Dermis microvascular lymphatic vessel endothelial cell (primary cell): ENCODE data around the gene SNRPA. TPM values are rescaled to one million over a fixed set of nuclear protein-coding genes. Genes with fewer than 3 reads are reported as not detected.
"Not testable (repeated sequence)": the region's sequence is repeated elsewhere in the genome, so short reads cannot be mapped to it uniquely, and the experiment has no call there.

Source experiments
- DNase-seq, 2 donors: peaks; one replicate each; pipeline versions ENCODE4 v3.0.0 to v3.0.0-alpha.2; 2010; ENCODE audit warnings: low read depth in 2 of 2
- total RNA-seq: library from RNA; depleted of rRNA; stranded (reverse); fragments of >200 nt; gene quantifications from 2 replicates; pipeline ENCODE4 v1.2.1, GENCODE V29; 2014

SNRPA gene
- total RNA-seq, 1 donor from 2014 or later, result 40.2 TPM

DNA sequence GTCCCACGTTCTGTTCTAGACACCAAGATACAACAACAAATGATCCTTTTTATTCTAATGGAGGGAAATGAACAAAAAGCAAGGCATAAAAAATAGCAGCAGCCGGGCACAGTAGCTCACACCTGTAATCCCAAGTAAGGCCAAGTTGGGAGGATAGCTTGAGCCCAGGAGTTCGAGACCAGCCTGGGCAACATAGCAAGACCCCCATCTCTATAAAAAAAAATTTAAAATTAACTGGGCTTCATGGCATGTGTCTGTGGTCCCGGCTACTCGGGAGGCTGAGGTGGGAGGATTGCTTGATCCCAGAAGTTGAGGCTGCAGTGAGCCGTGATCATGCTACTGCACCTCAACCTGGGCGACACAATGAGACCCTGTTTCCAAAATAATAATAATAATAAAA, 25.4 kb downstream of the SNRPA start:
- DNase-seq, result no peak

DNA sequence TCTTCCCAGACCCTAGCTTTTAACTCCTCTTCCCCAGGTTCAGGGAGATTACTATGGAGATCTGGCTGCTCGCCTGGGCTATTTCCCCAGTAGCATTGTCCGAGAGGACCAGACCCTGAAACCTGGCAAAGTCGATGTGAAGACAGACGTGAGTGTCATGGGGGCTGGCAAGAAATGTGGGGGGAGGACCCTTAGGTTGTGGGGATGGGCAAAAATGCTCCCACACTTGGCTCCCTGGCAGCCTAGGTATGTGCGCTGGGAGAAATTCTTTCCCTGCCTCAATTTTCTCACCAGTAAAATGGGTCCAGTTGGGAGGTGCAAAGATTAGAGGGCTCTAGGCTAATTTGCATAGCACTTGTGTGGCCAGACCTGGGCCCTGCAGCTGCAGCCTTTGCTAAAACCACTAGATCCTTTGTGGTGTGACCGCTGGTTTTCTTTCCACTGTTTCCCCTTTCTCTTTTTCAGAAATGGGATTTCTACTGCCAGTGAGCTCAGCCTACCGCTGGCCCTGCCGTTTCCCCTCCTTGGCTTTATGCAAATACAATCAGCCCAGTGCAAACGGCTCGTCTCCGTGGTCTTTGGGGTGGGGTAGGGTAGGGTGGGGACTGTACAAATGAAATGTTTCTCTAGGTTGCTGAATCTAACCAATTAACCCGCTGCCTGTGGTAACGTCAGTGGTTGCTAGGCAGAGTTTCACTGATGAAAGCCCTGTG, 26.1 kb downstream of the SNRPA start:
- DNase-seq, result peak; percentile 91 to 93

- no peak for DNase-seq
Observed at GRCh38 chr19:40777645-40777936, 26.6 kb downstream of the SNRPA start.

GRCh38 chr19:40777937-40778705, 27.1 kb downstream of the SNRPA start, which contains the start of gene RAB4B:
Gene RAB4B (plus strand): TSS chr19:40778247. CDS start chr19:40778376, 129 bp downstream.
- DNase-seq, result peak; percentile 97 to 100

DNA sequence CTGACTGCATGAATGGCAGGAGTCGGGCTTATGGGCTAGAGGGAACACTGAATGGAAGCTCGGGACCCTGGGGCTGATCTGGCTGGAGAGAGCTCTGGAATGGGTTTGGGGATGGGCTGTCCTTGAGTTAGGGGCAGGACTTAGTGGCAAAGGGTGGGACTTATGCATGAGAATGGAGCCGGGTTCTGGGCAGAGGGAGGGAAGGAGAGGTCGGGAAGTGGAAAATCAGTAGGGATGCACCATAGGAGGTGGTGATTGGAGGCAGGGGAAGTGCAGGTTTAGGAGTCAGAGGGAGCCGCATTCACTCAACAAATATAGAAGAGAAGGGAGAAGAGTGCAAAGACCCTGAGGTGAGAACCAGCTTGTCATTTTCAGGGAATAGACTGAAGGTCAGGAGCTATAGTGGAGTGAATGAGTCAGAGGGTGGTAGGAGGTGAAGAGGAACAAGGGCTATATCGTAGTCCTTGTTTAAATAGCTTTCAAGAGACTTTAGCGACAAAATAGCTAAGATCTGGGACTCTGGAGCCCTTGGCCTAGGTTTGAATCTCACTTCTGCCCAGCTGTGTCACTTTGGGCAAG, 27.8 kb downstream of the SNRPA start:
- DNase-seq, result peak in 1 of 2 donors; percentile 51

- no peak for DNase-seq
Observed at GRCh38 chr19:40780582-40780981, 29.6 kb downstream of the SNRPA start.

GRCh38 chr19:40781140-40781539, 30.1 kb downstream of the SNRPA start:
- no peak for DNase-seq

DNA sequence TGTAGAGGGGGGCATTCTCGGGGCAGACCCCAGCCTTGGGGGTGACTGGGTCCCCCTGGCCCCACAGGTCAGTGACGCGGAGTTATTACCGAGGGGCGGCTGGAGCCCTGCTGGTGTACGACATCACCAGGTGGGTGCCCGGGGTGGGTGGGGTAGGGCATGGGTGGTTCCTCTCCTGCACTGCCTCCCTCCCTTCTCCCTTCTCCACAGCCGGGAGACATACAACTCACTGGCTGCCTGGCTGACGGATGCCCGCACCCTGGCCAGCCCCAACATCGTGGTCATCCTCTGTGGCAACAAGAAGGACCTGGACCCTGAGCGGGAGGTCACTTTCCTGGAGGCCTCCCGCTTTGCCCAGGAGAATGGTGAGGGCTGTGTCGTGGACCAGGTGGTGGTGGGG, 32.7 kb downstream of the SNRPA start:
- no peak for DNase-seq

DNA sequence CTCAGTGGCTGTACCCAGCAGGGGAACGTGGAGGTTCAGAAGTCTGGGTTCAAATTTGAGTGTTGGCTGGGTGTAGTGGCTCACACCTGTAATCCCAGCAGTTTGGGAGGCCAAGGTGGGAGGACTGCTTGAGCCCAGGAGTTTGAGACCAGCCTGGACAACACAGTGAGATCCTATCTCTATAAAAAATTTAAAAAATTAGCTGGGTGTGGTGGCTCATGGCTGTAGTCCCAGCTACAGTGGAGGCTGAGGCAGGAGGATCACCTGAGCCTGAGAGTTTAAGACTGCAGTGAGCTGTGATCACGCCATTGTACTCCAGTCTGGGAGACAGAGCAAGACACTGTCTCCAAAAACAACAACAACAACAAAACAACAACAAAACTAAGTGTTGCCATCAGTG, 33.1 kb downstream of the SNRPA start:
- not testable (repeated sequence) for DNase-seq

DNA sequence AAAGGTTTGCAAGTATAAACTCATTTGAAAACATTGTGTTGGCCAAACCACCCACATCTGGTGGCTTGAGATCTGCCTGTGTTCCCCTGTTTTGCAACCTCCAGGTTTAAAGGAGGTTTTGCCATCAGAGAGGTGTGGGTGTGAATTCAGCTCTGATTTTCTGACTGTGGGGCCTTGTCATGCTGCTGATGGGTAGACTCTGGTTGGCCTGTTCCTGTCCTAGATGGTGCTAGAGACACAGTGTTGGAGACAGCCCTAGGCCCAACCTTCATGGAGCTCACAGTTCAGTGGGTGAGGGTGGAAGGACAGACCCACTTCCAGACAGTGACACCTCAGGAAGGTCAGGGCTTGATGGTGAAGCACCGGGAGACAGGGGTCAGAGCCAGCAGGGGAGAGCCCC, 34.5 kb downstream of the SNRPA start:
- no peak for DNase-seq

DNA sequence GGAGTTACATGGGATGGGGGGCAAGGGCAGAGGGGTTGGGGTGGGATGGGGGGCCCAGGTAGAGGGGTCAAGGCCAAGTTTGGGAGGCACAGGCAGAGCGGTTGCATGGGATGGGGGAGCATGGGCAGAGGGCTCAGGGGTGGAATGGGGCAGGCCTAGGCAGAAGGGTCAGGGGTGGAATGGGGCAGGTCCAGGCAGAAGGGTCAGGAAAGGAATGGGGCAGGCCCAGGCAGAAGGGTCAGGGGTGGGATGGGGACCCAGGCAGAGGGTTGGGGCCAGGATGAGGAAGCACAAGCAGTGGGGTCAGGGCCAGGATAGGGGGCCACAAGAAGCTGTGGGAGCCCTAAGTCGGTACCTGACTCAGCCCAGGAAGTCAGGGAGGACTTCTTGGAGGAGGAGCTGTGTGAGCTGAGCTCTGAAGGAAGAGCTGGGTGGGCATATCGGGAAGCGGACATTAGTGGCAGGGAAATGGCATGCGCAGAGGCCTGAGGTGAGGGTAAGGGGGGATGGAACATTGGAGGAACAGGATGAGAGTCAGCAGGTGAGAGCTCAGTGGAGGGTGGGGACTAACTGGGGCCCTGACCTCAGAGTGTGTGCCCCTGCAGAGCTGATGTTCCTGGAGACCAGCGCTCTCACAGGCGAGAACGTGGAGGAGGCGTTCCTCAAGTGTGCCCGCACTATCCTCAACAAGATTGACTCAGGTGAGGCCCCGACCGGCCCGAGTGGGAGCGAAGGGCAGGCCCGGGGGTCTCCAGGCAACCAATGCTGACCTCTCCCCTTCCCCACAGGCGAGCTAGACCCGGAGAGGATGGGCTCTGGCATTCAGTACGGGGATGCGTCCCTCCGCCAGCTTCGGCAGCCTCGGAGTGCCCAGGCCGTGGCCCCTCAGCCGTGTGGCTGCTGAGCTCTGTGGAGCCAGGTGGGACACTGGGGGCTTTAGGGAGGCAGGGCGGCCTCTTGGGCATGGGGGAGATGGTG, 35.3 kb downstream of the SNRPA start:
- no peak for DNase-seq

- DNase-seq, result no peak
Observed at GRCh38 chr19:40791349-40791748, 40.3 kb downstream of the SNRPA start.

DNA sequence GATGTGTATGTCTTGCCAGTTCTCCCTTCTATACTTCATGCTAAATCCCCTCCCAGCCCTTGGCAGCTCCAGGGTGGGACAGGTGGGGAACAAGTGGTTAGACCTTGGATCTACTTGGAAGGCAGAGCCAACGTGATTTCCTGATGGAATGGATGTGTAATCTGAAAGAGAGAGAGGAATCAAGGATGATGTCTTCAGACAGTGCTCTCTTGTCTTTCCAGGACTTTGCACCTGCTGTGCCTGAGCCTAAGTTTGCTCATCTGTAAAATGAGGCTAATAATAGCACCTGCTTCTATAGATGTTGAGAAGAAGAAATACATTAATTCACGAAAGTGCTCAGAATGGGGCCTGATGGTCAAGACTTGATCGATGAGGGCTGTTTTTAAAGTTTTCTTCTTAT, 41.0 kb downstream of the SNRPA start:
- DNase-seq, result no peak

- DNase-seq, result no peak
Observed at GRCh38 chr19:40797166-40797962, 46.4 kb downstream of the SNRPA start.

- peak; percentile 52 to 78 for DNase-seq
Observed at GRCh38 chr19:40797963-40798682, 47.1 kb downstream of the SNRPA start.

DNA sequence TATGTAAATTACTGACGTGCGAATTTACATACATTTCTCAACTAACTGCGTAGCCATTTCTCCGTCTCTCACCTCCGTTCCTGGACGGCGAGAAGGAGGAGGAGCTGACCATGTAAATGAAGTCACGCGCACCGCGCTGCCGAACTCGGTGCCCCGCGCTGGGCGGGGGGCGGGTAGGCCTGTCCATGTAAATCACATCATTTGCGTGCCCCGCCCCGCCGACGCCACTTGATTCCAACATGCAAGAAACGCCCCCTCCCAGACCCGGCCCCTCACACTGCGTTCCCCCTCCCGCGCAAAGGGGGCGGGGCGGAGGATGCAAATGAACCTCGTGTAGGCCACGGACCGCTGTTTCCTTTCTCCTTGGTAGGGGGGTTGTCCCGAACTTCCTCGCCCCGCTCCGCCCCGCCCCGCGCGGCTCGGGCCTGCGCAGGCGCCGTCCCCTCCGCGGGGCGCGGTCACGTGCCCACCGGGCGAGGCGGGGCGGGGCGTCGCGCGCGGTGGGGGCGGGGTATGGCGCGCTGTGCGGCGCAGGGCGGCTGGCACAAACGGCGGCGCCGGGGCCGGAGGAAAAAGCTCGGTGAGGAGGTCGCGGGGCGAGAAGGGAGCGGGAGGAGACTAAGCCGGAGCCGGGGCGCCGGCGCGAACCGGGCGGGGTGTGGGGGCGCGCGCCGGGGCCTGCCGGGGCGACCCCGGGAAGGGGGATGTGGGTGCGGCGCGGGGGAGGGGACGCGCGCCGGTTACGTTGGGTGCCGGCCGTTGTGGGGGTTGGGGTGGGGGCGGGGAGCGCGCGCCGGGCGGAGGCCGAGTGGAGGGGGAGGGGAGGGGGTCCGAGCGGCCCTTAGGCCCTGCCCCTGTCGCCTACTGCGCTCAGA, 47.9 kb downstream of the SNRPA start, which contains the start of gene EGLN2:
Gene EGLN2 (plus strand): TSS at position 509 of the 875 bp plus-strand sequence. CDS start 1,382 bp downstream, outside the sequence.
- peak; percentile 98 to 100 for DNase-seq

DNA sequence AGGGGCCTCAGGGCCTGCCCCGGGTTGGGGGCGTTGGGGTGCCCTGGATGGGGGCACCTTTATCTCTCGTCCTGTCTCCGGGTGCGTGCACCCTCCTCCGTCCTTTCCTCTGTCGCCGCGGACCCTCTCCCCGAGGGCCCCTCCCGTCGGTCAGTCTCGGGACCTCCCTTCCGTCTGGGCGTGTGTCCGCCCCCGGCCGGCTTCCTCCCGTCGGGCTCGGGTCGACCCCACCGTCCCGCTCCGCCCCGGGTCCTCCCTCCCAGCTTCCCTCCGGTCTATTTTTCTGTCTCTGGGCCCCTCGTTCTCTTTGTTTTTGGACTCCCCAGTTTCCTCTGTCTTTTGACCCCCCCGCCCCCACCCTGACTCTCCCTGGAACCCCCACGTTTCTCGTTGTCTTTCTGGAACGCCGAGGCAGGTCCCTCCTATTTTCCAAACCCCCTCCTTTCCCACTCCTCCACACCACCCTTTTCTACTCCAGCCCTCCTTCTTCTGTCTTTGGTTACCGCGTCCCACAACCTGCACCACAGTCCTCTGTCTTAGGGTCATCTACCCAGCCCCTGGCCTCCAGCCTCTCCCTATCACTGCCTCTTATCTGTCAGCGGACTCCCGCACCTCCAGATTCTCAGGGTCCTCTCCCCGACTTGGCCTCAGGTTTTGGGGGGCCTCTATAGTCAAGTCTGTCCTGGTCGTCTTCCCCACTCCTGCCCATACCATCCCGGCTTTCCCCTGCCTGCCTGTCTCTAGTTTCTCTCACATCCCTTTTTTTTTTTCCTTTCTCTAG, 48.7 kb downstream of the SNRPA start:
- peak; percentile 52 to 76 for DNase-seq
